ENCODE data around the gene MEIS1.

The MEIS1 gene

DNA sequence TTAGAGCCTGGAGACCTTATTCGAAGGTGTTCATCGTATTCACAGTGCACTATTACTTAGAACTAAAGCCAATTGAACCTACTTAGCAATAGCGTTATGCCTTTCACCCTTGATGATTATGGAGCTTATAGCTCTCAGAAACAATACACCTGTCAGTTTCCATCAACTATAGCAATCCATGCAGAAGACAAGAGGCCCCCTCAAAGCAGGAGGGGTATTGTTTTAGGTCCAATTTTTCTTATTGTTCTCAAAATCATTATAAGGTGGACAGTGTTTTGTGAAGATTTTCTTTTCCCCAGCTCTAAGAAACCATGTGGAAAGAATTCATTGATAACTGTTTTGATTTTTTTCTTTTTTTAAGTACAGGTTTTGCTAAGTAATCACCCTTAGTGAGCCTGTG, 135.5 kb downstream of the MEIS1 start:
- no peak for DNase-seq

DNA sequence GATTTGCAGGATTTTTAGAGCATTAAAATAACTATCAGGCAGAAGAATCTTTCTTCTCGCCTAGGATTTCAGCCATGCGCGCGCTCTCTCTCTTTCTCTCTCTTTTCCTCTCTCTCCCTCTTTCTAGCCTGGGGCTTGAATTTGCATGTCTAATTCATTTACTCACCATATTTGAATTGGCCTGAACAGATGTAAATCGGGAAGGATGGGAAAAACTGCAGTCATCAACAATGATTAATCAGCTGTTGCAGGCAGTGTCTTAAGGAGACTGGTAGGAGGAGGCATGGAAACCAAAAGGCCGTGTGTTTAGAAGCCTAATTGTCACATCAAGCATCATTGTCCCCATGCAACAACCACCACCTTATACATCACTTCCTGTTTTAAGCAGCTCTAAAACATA, 137.0 kb downstream of the MEIS1 start:
- DNase-seq: no peak

DNA sequence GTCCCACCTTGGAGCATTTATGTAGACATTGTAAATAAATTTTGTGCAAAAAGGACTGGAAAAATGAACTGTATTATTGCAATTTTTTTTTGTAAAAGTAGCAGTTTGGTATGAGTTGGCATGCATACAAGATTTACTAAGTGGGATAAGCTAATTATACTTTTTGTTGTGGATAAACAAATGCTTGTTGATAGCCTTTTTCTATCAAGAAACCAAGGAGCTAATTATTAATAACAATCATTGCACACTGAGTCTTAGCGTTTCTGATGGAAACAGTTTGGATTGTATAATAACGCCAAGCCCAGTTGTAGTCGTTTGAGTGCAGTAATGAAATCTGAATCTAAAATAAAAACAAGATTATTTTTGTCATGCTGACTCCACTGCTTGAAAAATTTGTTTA, 137.5 kb downstream of the MEIS1 start:
- no peak for DNase-seq

DNA sequence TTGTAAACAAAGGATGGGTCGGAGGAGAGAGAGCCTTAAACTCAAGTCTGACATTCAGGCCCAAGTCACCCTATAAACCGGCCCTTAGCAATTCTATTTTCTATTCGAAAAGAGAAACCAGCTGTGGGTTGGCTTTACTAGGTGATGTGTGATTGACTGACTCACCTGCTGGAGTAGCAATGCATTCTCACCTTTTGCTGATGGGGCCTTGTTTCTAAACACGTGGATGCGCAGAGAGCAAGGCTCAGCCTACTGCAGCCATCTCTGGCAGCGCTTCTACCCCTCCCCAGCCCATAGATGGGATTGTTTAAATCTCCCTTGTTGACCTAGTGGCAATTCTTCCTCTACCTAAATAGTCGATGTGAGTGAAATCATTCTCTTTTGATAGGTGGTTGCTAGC, 138.5 kb downstream of the MEIS1 start:
- DNase-seq: no peak

DNA sequence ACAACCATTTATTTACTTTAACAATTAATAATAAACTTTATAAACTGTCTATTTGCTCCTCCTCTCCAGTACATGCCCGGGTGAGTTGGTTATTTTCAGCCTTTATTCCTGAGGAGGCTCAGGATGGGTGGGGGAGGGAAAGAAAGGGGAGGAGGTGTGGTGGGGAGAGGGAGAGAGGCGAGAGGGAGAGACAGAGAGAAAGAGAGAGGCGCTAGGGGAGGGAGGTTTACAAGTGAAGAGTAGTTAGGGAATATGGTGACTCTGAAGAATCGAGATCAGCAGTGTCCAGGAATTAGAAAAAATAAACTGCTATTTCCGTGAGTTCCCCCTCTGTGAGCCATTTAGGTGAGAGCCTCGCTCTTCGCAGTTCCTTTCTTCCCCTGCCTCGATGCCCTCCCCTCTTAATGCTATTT, 138.9 kb downstream of the MEIS1 start:
- DNase-seq: no peak

DNA sequence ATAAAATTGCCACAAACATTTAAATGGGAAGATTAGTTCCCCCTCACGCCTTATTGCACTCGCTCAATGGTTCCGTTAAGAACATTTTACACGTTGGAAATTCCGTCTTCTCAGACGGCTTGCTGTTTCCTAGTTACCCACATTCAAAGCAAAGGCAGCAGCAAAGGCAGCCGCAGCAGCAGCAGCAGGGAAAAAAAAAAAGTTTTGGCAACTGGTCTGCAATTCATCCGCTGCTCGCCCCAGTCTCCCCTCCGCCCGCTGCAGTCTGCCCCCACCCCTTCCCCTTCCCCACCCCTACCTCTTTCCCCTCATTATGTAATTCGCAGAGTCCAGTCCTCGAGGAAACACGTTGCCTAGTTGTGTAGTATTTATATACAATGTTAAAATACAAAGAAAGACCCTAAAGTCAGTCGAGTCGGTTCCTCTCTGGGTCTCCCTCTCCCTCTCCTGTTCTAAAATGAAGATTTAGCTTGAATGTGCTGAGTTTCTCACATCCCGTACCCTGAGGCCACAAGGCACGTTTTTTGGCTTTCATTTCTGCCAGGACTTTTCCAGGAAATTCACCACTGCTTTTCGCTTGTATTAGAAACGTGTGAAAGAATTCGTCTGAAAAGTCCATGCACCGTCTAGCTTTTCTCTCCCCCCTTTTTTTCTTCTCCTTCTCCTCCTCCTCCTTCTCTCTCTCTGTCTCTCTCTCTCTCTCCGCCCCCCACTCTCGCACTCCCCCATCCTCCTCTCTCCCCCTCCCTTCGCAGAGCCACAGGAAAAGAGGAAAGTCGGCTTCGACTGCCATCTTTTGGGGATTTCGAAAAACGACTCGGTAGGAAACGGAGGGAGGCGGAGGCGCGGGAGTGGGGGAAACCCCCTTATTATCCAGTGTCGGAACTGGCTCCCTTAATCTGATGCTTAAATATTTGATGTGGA, 140.0 kb downstream of the MEIS1 start:
- DNase-seq: peak; percentile 66

DNA sequence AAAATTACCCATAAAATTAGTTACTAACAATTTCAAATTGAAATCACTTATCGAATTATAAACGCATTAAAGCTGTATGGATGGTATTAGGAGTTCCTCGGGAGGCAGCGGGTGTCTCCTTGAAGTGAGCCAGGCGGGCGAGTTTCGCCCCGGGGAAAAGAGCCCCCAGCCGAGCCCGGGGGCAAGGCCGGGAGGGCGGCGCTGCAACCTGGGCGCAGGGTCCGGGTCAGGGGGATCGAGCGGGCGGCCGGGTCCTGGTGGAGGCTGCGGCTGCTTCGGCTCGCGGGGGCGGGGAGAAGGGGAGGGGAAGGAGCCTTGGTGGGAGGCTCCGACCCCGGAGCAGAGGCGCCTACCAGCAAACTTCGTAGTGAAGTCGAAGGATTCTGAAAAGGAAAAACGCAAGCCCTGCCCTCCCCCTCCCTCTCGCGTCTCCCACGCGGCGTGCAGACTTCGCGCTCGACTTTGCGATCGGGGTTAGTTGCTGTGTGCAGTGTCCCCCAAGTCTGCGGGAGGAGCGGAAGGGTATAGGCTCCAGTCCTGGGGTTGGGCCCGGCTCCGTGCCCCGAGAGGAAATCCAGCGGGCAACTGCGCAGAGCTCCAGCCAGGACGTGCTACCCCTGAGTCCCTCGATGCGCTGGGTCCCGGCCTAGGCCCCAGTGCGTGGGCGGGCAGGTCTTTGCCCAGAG, 140.8 kb downstream of the MEIS1 start:
- DNase-seq: no peak

DNA sequence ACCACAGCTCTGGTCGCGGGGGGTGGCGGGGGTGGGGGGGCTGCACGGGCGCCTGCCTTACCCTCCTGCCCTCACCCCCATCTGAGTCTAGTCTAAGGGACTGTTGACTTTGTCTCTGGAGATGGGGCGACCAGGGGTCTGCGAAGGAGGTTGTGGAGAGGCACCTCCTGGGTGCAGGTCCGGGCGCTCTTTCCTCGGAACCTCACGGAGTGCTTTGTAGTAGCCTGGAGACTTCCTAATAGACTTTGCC, 141.3 kb downstream of the MEIS1 start:
- no peak for DNase-seq

DNA sequence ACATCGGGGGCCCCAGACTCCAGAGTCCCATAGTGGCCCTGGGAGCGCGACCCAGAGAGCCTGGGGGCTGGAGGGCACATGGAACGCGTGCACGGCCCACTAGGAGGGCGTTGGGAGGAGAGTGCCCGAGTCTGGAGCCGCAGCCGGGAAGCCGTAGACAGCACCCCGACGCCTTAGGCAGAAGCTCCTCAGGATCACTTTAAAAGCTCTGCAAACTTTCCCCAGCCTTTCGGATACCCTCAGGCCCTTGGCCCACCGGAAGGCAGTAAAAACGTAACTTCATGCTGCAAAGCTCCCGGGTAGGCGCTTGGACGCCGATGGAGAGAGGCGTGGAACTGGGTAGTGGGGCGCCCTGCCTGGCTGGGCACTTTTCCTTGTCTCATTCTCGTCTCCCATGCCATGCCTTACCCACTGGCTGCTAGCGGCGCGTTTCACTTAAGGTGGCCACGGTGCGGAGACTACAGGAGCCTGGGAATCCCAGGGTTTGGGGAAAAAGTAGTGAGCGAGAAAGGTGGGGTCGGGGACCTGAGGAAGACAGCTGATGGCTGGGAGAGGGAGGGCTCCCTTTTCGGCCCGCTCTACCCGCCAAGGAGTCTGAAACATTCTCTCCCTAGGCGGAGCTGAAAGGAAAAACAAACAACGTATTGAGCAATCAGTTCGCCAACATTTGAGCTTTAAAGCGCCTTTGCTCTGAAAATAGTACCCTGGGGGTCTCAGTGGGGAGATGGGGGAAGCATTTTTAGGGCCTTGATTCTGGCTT, 141.8 kb downstream of the MEIS1 start:
- no peak for DNase-seq

DNA sequence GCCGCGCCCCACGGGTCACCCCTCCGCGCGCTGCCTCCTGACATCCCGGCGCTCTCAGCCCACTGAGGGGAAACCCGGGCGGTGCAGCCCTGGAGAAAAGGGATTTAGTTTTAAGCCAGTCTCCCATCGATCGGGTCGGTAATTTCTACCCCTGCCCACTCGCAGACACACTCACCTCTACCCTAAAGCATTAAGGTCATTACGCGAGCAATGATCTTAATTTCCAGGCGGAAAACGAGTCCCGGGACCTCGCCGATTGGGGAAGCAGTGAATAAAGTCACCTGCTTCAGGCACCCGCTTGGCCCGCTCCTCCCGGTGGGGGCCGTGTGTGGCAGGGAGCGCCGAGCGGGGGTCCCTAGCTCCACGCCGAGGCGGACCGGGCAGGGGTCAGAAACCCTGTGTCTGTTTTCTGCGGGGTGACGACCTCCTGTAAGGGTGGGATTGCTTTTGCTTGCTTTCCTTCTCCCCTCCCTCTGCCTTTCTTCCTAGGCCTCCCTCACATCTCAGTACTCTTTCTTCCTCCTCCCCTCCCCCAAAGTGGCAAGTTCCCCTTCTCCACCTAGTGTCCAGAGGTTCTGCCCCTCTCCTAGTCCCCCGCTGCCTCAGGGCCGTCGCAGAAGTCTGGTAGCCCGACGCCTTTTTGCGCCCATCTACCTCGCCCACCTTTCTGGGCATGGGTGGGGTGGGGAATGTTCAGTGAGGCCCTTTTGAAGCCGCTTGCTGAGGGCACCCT, 142.6 kb downstream of the MEIS1 start:
- DNase-seq: no peak

DNA sequence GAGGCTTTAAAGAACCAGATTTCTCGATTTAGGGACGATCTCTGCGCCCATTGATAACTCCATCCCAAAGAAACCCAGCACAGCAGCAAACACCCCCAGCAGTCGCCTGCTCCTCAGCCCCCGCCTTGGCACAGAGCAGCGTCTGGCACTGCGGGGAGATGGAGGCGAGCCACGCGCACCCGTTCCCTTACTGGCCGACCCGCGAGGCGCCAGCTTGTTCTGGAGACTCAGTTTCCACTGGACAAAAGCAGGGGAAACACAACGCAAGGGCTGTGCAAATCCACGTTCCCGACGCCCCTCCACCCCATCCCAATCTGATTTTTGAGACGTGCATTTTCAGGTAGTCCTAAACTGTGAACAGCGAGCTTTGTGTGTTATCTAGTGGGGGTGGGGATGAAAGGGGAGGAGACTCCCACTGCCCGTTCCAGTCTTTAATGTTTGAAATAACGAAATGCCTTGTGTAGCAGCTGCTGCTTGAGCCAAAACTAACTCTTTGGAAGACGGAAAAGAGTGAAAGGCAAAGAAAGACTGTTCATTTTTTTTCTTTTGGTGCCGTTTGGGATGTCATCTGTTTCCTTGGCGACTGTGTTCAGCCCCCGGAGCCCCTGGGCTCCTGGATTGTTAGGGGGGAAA, 143.2 kb downstream of the MEIS1 start:
- DNase-seq: no peak

DNA sequence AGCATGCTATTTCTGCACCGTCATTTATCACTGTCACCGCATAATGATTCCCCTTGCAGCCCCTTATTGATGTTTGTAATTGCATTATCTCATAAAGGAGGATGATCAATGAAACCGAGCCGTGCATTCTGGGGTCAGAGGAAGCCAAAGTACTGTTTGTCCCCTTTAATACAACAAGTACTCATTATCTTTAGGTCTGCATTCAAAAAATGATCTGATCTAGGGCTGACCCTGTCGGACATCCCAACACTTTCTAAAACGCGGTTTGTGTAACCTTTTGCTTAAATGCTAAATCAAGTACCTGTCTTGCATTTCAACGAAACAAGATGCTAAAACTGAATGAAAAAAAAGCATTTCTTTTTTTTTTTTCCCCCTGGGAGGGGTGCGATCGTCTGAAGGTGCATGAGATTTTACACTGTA, 143.8 kb downstream of the MEIS1 start:
- DNase-seq: no peak

DNA sequence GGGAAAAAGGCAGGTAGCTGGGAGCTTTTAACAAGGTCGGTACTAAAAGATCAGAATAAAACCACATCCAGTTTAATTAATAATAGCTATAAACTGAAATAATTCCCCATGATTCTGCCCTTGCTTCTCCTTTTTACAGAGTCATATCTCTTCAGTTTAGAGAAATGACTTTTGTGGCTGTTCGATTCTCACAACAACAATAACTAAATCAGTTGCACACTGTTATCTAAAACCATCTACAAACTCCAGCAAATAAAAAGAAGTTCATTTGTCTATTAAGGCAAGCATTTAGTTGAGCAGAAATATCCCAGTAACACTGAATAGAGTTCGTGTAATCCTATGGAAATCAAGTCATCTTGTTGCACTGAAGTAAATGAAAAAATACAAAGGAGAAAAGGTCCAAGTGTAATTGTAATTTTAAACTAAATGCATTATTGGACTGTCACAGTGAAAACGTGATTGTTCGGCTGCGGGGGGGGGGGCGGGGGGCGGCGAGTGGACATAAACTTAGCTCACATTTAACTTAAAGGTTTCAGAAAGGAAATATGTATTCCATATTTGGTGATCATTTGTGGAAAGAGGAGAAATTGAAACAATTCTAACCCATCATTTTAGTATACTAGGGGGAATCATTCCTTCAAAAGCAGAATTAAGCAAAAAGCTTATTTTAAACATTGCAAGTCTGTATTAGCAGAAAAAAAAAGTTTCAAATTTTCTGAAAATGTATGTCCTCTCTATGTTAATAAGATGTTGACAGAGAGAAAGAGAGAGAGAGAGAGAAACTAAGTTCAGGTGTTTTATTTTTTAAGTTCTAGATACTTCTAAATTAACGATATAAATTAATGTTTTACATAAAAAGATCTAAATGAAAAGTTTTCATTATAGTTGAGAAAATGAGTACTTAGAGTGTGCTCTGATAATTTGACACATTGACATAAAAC, 144.5 kb downstream of the MEIS1 start:
- no peak for DNase-seq

DNA sequence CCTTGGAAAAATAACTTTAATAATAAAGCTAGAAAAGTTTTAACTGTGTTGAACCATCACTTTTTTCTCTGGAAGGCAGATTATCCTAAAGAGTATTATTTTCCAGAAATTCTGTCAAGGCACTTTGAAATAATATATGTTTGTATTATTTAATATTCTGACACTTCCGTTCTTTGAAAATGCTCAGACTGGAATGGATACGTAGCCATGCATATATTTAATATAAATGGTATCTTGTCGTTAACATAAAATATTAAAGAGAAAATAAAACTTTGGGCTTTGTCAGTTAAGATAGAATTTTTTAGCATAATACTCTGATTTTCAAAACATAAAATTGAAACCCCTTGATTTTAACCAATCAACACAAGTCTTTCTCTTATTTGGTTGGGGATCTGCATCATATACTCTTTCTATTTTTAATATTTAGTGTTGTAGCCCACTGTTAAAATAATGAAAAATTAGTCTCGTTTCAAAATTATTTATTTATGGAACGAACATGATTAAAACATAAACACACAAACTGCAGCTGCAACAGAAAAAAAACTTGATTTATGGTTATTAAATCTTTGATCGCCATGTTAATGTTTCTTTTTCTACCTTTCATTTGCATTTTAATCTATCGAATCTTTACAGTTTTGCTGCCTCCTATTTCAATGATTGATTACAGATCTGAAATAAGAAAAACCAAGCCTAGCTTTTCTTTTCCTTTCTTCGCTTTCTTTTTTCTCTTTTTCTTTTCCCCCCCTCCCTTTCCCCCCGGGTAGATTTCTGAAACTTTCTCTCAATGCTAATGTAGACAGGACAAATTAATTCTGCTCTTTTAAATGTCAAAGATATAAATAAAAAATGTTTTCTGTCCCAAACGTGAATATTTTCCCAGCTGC, 145.5 kb downstream of the MEIS1 start:
- DNase-seq: no peak

DNA sequence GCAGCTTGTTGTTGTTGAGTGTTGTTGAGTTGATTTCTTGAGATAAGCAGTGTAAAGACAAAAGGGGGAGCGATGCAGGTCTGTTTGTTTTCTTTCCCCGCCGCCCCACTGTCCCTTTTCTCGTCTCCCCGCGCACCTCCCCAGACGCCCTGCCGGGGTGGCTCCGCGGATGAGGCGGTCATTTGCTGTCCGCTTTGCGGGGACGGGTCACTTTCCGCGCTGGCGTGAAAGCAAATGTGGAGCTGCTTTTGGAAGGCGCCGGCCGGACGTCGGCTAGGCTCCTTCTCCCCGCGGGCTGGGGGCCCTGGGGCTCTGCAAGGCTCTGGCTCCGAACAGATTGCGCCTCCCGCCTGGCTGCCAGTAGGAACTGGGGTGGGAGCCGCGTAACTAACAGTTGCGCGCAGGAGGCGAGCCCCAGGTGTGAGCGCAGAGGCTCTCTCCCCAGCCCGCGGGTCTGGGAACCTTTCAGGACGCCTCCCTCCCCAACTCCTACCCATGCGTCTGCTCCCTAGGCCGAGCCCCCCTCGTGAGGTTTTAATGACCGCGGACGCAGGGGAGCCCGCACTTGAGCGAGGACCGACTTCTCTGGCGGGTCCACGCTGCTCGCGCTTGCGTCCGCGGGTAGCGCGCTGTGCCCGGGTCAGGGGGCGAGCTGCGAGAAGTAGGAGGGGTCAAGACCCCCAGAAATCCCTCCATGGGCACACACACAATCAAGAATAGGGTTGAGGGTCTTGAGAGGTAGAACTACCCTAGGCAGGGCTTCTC, 146.6 kb downstream of the MEIS1 start:
- DNase-seq: no peak

DNA sequence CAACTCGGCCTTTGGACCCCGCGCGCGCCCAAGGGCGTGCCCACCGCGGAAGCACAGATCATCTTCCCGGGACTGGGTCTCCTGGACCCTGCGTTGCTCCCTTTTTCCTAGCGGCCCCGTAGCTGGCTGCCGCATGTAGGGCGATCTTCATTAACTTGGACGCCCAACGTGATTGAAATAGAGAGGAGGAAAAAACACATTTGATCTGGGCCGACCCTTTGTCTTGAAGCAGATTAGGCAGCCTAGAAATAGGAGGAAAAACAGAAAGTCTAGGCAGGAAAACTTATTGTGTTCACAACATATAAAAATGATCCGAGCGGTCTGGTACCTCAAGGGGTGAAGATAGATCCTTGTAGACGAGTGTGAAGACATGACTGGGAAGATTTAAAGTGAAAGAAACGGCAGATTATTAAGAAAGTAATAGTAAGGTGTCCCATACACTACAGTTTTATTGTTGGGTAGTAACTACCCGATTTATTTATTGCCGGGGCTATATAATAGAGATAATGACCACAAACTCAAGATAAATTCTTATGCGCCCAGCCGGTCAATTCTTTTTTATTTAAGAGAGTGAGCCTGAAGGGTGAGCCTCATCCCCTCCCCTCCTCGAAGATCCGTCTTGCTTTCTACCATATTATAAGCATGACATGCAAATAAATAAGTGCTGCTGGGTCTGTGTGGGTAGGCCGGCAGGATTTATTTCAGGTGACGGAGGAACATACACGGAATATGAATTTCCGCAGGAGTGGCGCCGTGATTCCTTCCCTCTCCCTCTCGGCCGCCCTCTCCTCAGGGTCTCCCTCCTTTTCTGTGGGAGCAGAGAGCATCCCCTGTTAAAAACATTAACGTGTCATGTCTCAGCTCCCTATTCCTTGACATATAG, 147.4 kb downstream of the MEIS1 start:
- no peak for DNase-seq

DNA sequence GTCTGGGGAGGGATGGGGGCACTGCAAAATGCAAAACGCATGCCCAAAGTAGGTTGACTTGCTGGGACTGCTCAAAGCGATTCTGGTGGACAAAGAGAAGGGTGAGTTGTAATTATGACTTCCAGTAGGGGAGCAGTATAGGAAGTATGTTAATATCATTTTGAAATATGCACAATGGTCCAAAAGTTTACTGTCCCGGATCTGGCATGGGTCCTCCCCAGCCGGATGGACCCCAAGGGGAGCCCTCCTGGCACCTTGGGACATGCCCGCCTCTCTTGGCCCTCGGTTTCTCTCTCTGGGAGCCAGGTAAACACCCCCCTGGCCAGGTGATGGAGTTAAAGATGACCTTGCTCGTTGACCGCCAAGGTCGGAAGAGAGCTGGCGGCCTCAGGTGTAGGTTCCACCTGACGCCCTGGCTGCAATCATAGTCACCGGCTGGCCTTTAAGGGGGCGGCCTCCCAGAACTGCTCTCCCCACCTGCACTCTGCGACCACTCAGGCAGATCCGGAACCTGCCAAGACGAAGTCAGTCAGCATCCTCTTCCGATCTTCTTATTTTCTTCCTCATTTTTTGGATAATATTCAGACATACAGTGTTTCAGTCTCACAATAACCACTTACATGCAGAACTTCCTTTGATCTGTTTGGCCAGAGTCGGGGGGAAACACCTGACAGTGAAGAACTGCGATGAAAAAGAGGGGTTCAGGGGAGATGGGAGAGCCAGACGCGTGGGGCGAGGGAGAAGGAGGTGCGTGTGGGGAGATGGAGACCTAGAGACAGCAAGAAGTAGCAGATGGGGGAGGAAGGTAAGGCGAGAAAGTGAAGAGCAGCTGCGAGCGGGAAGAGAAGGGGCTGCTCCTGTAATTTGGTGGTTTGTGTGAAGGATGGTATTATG, 148.3 kb downstream of the MEIS1 start:
- DNase-seq: no peak

DNA sequence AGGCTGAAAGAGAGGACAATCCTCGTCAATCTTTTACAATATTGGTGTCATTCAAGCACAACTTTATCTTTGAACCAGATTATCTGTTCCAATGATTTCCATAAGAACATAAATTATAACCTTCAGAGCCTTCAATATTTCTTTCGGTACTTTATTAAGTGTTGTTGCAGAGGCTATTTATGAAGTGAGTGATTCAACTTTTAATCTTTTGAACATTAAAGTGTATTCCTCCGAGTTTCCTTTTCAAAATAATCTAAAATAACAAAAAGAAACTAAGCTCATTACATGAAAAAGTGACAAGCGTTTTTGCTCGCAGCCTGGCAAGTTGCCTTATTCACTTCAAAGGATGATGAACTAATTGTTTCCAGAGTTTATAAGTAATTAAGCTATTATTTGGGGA, 149.0 kb downstream of the MEIS1 start:
- DNase-seq: no peak

Data from GF-D8 (cell line).